OCI-LY3 (cell line): ENCODE measurements around the gene LMTK2.

ENCODE experiments used
- CTCF ChIP-seq: fragments of 200-600, 300-600 bp; sonication (generic); IDR thresholded peaks from 2 replicates; pipeline ENCODE4 v1.5.1; 2014; ENCODE audit warnings: antibody characterized with exemption, low read length, low read depth
- EZH2phosphoT487 ChIP-seq: fragments of 200-600 bp; shearing (Covaris generic); IDR thresholded peaks from 2 replicates; pipeline ENCODE4 v1.6.1; 2018; ENCODE audit warnings: antibody characterized with exemption, mixed run types, low read depth

- TF ChIP-seq CTCF (no peak), EZH2phosphoT487 (no peak)
These were observed 19.1 kb downstream of the LMTK2 start for GRCh38 chr7:98125759-98126158.
